Spinal cord (tissue), 10 donors: ENCODE measurements around the gene HS2ST1. TPM values are rescaled to one million over a fixed set of nuclear protein-coding genes. Genes with fewer than 3 reads are reported as not detected.

ENCODE experiments used
- DNase-seq, 6 donors: peaks; one replicate each; pipeline versions ENCODE4 v3.0.0 to v3.0.0-alpha.2; 2013 to 2015; ENCODE audit warnings: low spot score in 6 of 6, low read depth in 4 of 6
- H3K27ac ChIP-seq: one replicate; pipeline ENCODE4 v1.5.1; 2013; ENCODE audit warnings: low read depth, low read length, control low read depth
- H3K27me3 ChIP-seq: one replicate; pipeline ENCODE4 v1.6.1; 2013; ENCODE audit warnings: low read length; ENCODE audit not compliant: control insufficient read depth, insufficient read depth
- H3K36me3 ChIP-seq: one replicate; pipeline ENCODE4 v1.6.1; 2013; ENCODE audit warnings: low read length; ENCODE audit not compliant: control insufficient read depth, insufficient read depth
- H3K4me1 ChIP-seq: one replicate; pipeline ENCODE4 v1.6.1; 2013; ENCODE audit warnings: low read length; ENCODE audit not compliant: control insufficient read depth, insufficient read depth
- H3K4me3 ChIP-seq: one replicate; pipeline ENCODE4 v1.5.1; 2013; ENCODE audit warnings: low read depth, low read length, control low read depth
- H3K9me3 ChIP-seq: one replicate; pipeline ENCODE4 v1.6.1; 2013; ENCODE audit warnings: low read length; ENCODE audit not compliant: control insufficient read depth, insufficient read depth
- WGBS: methylation state at CpG from one replicate; pipeline ENCODE4 v1.1.5; 2013; ENCODE audit warnings: missing lambda C conversion rate; ENCODE audit not compliant: insufficient coverage; 5-methylcytosine and 5-hydroxymethylcytosine counted together
- polyA plus RNA-seq, 2 donors: library from polyadenylated mRNA; unstranded; fragments of 120-200 nt; gene quantifications; one replicate each; pipeline ENCODE4 v1.2.1, GENCODE V29; 2013; ENCODE audit not compliant: insufficient read length in 2 of 2
- total RNA-seq, 2 donors: library from RNA; depleted of rRNA in 1 of 2; stranded (reverse); fragments of 120-200 nt in 1 of 2; fragments of >200 nt in 1 of 2; gene quantifications; one replicate each; pipeline versions ENCODE4 v1.2.3 to v1.2.4, GENCODE V29; 2013 to 2014
- donor health status: healthy.

The HS2ST1 gene
- total and polyA plus RNA-seq, 4 donors, result 24.2 to 51.0 (median 37.3) TPM

- Histone ChIP-seq H3K9me3 (no peaks in the 10 kb centered on the region), H3K4me3 (peak overlapping the region; percentile 49), H3K27me3 (no peaks in the 10 kb centered on the region), H3K36me3 (no peaks in the 10 kb centered on the region), H3K4me1 (peaks cover 31% of the 10 kb centered on the region), H3K27ac (peak overlapping the region; percentile 54)
- 31% methylated on average over 47 of the region's 47 CpGs for WGBS
- no peak for DNase-seq
Measured at GRCh38 chr1:87132284-87132870, 217.9 kb downstream of the HS2ST1 start.

GRCh38 chr1:87134061-87134460, 219.6 kb downstream of the HS2ST1 start:
- Histone ChIP-seq H3K36me3 (no peaks in the 10 kb centered on the region), H3K27me3 (no peaks in the 10 kb centered on the region), H3K9me3 (no peaks in the 10 kb centered on the region), H3K4me1 (peaks cover 31% of the 10 kb centered on the region), H3K27ac (no peak overlapping the region), H3K4me3 (no peak overlapping the region)
- DNase-seq, result peak in 2 of 6 donors; percentile 66 to 69
- 52% methylated on average over 4 of the region's 6 CpGs for WGBS

- Histone ChIP-seq H3K4me3 (no peak overlapping the region), H3K36me3 (no peaks in the 10 kb centered on the region), H3K27me3 (no peaks in the 10 kb centered on the region), H3K27ac (peak overlapping the region; percentile 55), H3K4me1 (peaks cover 31% of the 10 kb centered on the region), H3K9me3 (no peaks in the 10 kb centered on the region)
- 42% methylated on average over 6 of the region's 9 CpGs for WGBS
- DNase-seq, result peak in 2 of 6 donors; percentile 64 to 78
Measured at GRCh38 chr1:87134625-87135328, 220.3 kb downstream of the HS2ST1 start.

- Histone ChIP-seq H3K36me3 (no peaks in the 10 kb centered on the region), H3K27me3 (no peaks in the 10 kb centered on the region), H3K9me3 (no peaks in the 10 kb centered on the region), H3K4me3 (no peak overlapping the region), H3K27ac (no peak overlapping the region), H3K4me1 (peaks cover 31% of the 10 kb centered on the region)
- DNase-seq, result peak in 2 of 6 donors; percentile 72 to 89
- WGBS, result 54% methylated on average over 5 of the region's 11 CpGs
Measured at GRCh38 chr1:87135329-87135712, 220.9 kb downstream of the HS2ST1 start.

GRCh38 chr1:87136607-87137341, 222.3 kb downstream of the HS2ST1 start:
- WGBS, result 92% methylated on average over 2 of the region's 8 CpGs
- H3K9me3 ChIP-seq, result no peaks in the 10 kb centered on the region
- H3K27me3 ChIP-seq, result no peaks in the 10 kb centered on the region
- H3K36me3 ChIP-seq, result no peaks in the 10 kb centered on the region
- H3K4me1 ChIP-seq, result peaks cover 29% of the 10 kb centered on the region
- H3K4me3 ChIP-seq, result no peak overlapping the region
- H3K27ac ChIP-seq, result no peak overlapping the region
- DNase-seq, result peak in 2 of 6 donors; percentile 23 to 39

- Histone ChIP-seq H3K27me3 (no peaks in the 10 kb centered on the region), H3K27ac (no peak overlapping the region), H3K4me1 (peaks cover 23% of the 10 kb centered on the region), H3K9me3 (no peaks in the 10 kb centered on the region), H3K36me3 (no peaks in the 10 kb centered on the region), H3K4me3 (no peak overlapping the region)
- no peak for DNase-seq
- WGBS, result no CpG with 5 or more reads among the region's 2 CpGs
Measured at GRCh38 chr1:87137342-87137739, 222.9 kb downstream of the HS2ST1 start.

GRCh38 chr1:87140831-87141540, 226.6 kb downstream of the HS2ST1 start:
- no peak overlapping the region for H3K27ac ChIP-seq

GRCh38 chr1:87141556-87141955, 227.1 kb downstream of the HS2ST1 start:
- no CpG with 5 or more reads among the region's 8 CpGs for WGBS

More at GRCh38 chr1:87140831-87141540, 226.6 kb downstream of the HS2ST1 start:
- Histone ChIP-seq H3K27me3 (no peaks in the 10 kb centered on the region), H3K4me1 (no peaks in the 10 kb centered on the region), H3K36me3 (no peaks in the 10 kb centered on the region), H3K9me3 (no peaks in the 10 kb centered on the region), H3K4me3 (no peak overlapping the region)
- DNase-seq, result no peak
- no CpG with 5 or more reads among the region's 2 CpGs for WGBS

GRCh38 chr1:87143413-87144135, 229.1 kb downstream of the HS2ST1 start:
- no peaks in the 10 kb centered on the region for H3K36me3 ChIP-seq
- H3K9me3 ChIP-seq, result no peaks in the 10 kb centered on the region
- H3K27me3 ChIP-seq, result peaks cover 4% of the 10 kb centered on the region
- no CpG with 5 or more reads among the region's 3 CpGs for WGBS
- H3K27ac ChIP-seq, result no peak overlapping the region
- no peak overlapping the region for H3K4me3 ChIP-seq
- no peak for DNase-seq
- H3K4me1 ChIP-seq, result no peaks in the 10 kb centered on the region

More at GRCh38 chr1:87141556-87141955, 227.1 kb downstream of the HS2ST1 start:
- Histone ChIP-seq H3K4me1 (no peaks in the 10 kb centered on the region), H3K27ac (no peak overlapping the region), H3K27me3 (no peaks in the 10 kb centered on the region), H3K4me3 (no peak overlapping the region), H3K9me3 (no peaks in the 10 kb centered on the region), H3K36me3 (no peaks in the 10 kb centered on the region)
- no peak for DNase-seq
